CD4-positive, alpha-beta T cell (primary cell): Measurements from ENCODE around the gene VTI1A. TPM values are rescaled to one million over a fixed set of nuclear protein-coding genes. Genes with fewer than 3 reads are reported as not detected.

Experiments used
- ATAC-seq: fragments of 200-7000 bp; cut with Tn5 transposase; one replicate; pipeline ENCODE4 v1.10.0; 2022; ENCODE audit warnings: mild to moderate bottlenecking; ENCODE audit not compliant: poor library complexity
- CTCF ChIA-PET: fragments of 350-600 bp; sonication (Branson Sonifier 250); formaldehyde crosslinking; loops from one replicate; lab custom pipeline; 2021; ENCODE audit warnings: antibody characterized with exemption, inconsistent platforms; lab: Charles Lee
- POLR2A ChIA-PET: fragments of 350-600 bp; sonication (Branson Sonifier 250); formaldehyde crosslinking; loops from one replicate; lab custom pipeline; 2021; ENCODE audit warnings: antibody characterized with exemption, inconsistent platforms; lab: Charles Lee
- DNase-seq, 14 experiments: peaks; one replicate each; pipeline ENCODE4 v3.0.0-alpha.2; 2013 to 2020; ENCODE audit warnings: mixed read lengths in 2 of 14
- H3K27ac ChIP-seq, 2 donors: one replicate each; pipeline versions ENCODE4 v1.5.1 to v1.7.0; 2013; ENCODE audit warnings: low read length in 2 of 2, low read depth in 1 of 2, mild to moderate bottlenecking in 1 of 2
- H3K27me3 ChIP-seq, 2 experiments: 1 replicate in 1 of 2; 2 replicates in 1 of 2; pipeline versions ENCODE4 v1.6.1 to v1.7.0; 2013; ENCODE audit warnings: low read length in 2 of 2, control low read depth in 1 of 2, mild to moderate bottlenecking in 1 of 2, moderate library complexity in 1 of 2; ENCODE audit not compliant: insufficient read depth in 2 of 2, control insufficient read depth in 1 of 2
- H3K36me3 ChIP-seq: one replicate; pipeline ENCODE4 v1.6.1; 2013; ENCODE audit warnings: low read length, control low read depth; ENCODE audit not compliant: insufficient read depth
- H3K4me1 ChIP-seq: one replicate; pipeline ENCODE4 v1.6.1; 2013; ENCODE audit warnings: low read length, control low read depth; ENCODE audit not compliant: insufficient read depth
- H3K4me3 ChIP-seq: one replicate; pipeline ENCODE4 v1.5.1; 2013; ENCODE audit warnings: mild to moderate bottlenecking, low read length, moderate library complexity
- H3K9me3 ChIP-seq, 2 experiments: 1 replicate in 1 of 2; 2 replicates in 1 of 2; pipeline versions ENCODE4 v1.6.1 to v1.7.0; 2013; ENCODE audit warnings: low read length in 2 of 2, mild to moderate bottlenecking in 2 of 2, control low read depth in 1 of 2, moderate library complexity in 1 of 2; ENCODE audit not compliant: control insufficient read depth in 1 of 2, insufficient read depth in 1 of 2
- H3K27ac Mint-ChIP-seq: one replicate; pipeline ENCODE4 v1.8.0; 2020; ENCODE audit warnings: mixed read lengths
- H3K27me3 Mint-ChIP-seq: one replicate; pipeline ENCODE4 v1.8.0; 2021; ENCODE audit warnings: mixed read lengths
- H3K36me3 Mint-ChIP-seq: one replicate; pipeline ENCODE4 v1.8.0; 2021; ENCODE audit warnings: low read depth, mixed read lengths
- H3K4me1 Mint-ChIP-seq: one replicate; pipeline ENCODE4 v1.8.0; 2021; ENCODE audit warnings: low read depth, mixed read lengths
- H3K4me3 Mint-ChIP-seq: one replicate; pipeline ENCODE4 v1.8.0; 2020; ENCODE audit warnings: mild to moderate bottlenecking, mixed read lengths
- H3K9me3 Mint-ChIP-seq: one replicate; pipeline ENCODE4 v1.8.0; 2020; ENCODE audit warnings: mixed read lengths
- CTCF ChIP-seq: fragments of 200-600 bp; IDR thresholded peaks from one replicate; pipeline ENCODE4 v1.8.0; 2022; ENCODE audit warnings: antibody characterized with exemption, mild to moderate bottlenecking
- intact Hi-C, 2 experiments: fragments of 100-400 bp; cut with DNase I in 1 of 2; cut with micrococcal nuclease in 1 of 2; formaldehyde crosslinking; loops; one replicate each; pipeline versions ENCODE4 v1.15.1 to v1.9.0; 2023 to 2025; cut with DNase I, micrococcal nuclease
- total RNA-seq, 174 experiments: library from RNA in 2 of 174; stranded (reverse) in 2 of 174; gene quantifications; one replicate each; pipeline ENCODE4 v1.2.3 and lab custom pipeline; 2021 to 2026

The VTI1A gene
- total RNA-seq, 2 experiments from 2014 or later: 54.5 to 56.5 TPM

- TF ChIP-seq CTCF: no peak
- ATAC-seq: no peak
- peaks cover 36% of the 10 kb centered on the region for H3K36me3 Mint-ChIP-seq
- H3K4me1 ChIP-seq: no peaks in the 10 kb centered on the region
- no peaks in the 10 kb centered on the region for H3K27me3 ChIP-seq
- no peak for DNase-seq
- no peak overlapping the region for H3K27ac Mint-ChIP-seq
- H3K4me3 ChIP-seq: no peak overlapping the region
- H3K9me3 ChIP-seq: no peaks in the 10 kb centered on the region
- H3K4me1 Mint-ChIP-seq: no peaks in the 10 kb centered on the region
- no peaks in the 10 kb centered on the region for H3K9me3 Mint-ChIP-seq
- ChIA-PET POLR2A (no interaction called here), CTCF (no interaction called here)
- no peak overlapping the region for H3K27ac ChIP-seq
- no peaks in the 10 kb centered on the region for H3K36me3 ChIP-seq
- no peaks in the 10 kb centered on the region for H3K27me3 Mint-ChIP-seq
- H3K4me3 Mint-ChIP-seq: no peak overlapping the region
- intact Hi-C loops: no loop called here
Observed at GRCh38 chr10:112701211-112701877, 254.3 kb downstream of the VTI1A start.

GRCh38 chr10:112701878-112702255 is 254.9 kb downstream of the VTI1A start:
- no peak overlapping the region for H3K27ac Mint-ChIP-seq
- ATAC-seq (no peak), DNase-seq (no peak)
- intact Hi-C loops: no loop called here
- Histone ChIP-seq H3K27ac (no peak overlapping the region), H3K27me3 (no peaks in the 10 kb centered on the region), H3K9me3 (no peaks in the 10 kb centered on the region), H3K4me1 (no peaks in the 10 kb centered on the region), H3K4me3 (no peak overlapping the region), H3K36me3 (no peaks in the 10 kb centered on the region)
- H3K36me3 Mint-ChIP-seq: peaks cover 31% of the 10 kb centered on the region
- ChIA-PET CTCF (no interaction called here), POLR2A (no interaction called here)
- no peak overlapping the region for H3K4me3 Mint-ChIP-seq
- no peaks in the 10 kb centered on the region for H3K27me3 Mint-ChIP-seq
- no peaks in the 10 kb centered on the region for H3K9me3 Mint-ChIP-seq
- no peaks in the 10 kb centered on the region for H3K4me1 Mint-ChIP-seq
- no peak for TF ChIP-seq CTCF

GRCh38 chr10:112706577-112706976 is 259.6 kb downstream of the VTI1A start:
- Mint-ChIP-seq H3K9me3 (no peaks in the 10 kb centered on the region), H3K27me3 (no peaks in the 10 kb centered on the region), H3K4me1 (no peaks in the 10 kb centered on the region), H3K36me3 (peaks cover 14% of the 10 kb centered on the region), H3K27ac (no peak overlapping the region), H3K4me3 (no peak overlapping the region)
- no peak overlapping the region for H3K27ac ChIP-seq
- H3K9me3 ChIP-seq: no peaks in the 10 kb centered on the region
- ChIA-PET POLR2A (no interaction called here), CTCF (no interaction called here)
- no peaks in the 10 kb centered on the region for H3K36me3 ChIP-seq
- intact Hi-C loops: no loop called here
- DNase-seq (no peak), ATAC-seq (no peak)
- H3K27me3 ChIP-seq: no peaks in the 10 kb centered on the region
- TF ChIP-seq CTCF: no peak
- no peaks in the 10 kb centered on the region for H3K4me1 ChIP-seq
- H3K4me3 ChIP-seq: no peak overlapping the region
